Trophoblast cell (in vitro differentiated cells and primary cell): Measurements from ENCODE around the gene CBFA2T3.

ENCODE experiments used
- DNase-seq, 2 donors: peaks; one replicate each; pipeline ENCODE4 v3.0.0-alpha.2; 2016
- H2AFZ ChIP-seq: 2 replicates; pipeline ENCODE4 v1.6.1; 2013; ENCODE audit warnings: low read length, moderate library complexity, mild to moderate bottlenecking; ENCODE audit not compliant: insufficient read depth, poor library complexity
- H2AK5ac ChIP-seq: 2 replicates; pipeline ENCODE4 v1.6.1; 2013; ENCODE audit warnings: mild to moderate bottlenecking, low read length
- H2BK120ac ChIP-seq: 2 replicates; pipeline ENCODE4 v1.6.1; 2013; ENCODE audit warnings: low read length, mild to moderate bottlenecking, moderate library complexity; ENCODE audit not compliant: insufficient read depth, poor library complexity
- H2BK12ac ChIP-seq: 2 replicates; pipeline ENCODE4 v1.6.1; 2013; ENCODE audit warnings: mild to moderate bottlenecking, low read length, moderate library complexity
- H2BK5ac ChIP-seq: 2 replicates; pipeline ENCODE4 v1.6.1; 2013; ENCODE audit warnings: low read length, low read depth, moderate library complexity, mild to moderate bottlenecking; ENCODE audit not compliant: poor library complexity
- H3K14ac ChIP-seq: 2 replicates; pipeline ENCODE4 v1.6.1; 2013; ENCODE audit warnings: mild to moderate bottlenecking, low read length
- H3K18ac ChIP-seq: 2 replicates; pipeline ENCODE4 v1.6.1; 2013; ENCODE audit warnings: mild to moderate bottlenecking, low read length
- H3K23ac ChIP-seq: 2 replicates; pipeline ENCODE4 v1.6.1; 2013; ENCODE audit warnings: low read length
- H3K27ac ChIP-seq: 2 replicates; pipeline ENCODE4 v1.5.1; 2013; ENCODE audit warnings: low read depth, mild to moderate bottlenecking, inconsistent platforms, low read length, moderate library complexity
- H3K27me3 ChIP-seq: 2 replicates; pipeline ENCODE4 v1.6.1; 2013; ENCODE audit warnings: inconsistent platforms, mild to moderate bottlenecking, low read length, moderate library complexity; ENCODE audit not compliant: insufficient read depth
- H3K36me3 ChIP-seq, 2 experiments: 1 replicate in 1 of 2; 2 replicates in 1 of 2; pipeline ENCODE4 v1.6.1; 2013; ENCODE audit warnings: low read length in 2 of 2, mild to moderate bottlenecking in 2 of 2, moderate library complexity in 1 of 2; ENCODE audit not compliant: insufficient read depth in 2 of 2, control insufficient read depth in 1 of 2
- H3K4ac ChIP-seq: 2 replicates; pipeline ENCODE4 v1.6.1; 2013; ENCODE audit warnings: low read depth, mild to moderate bottlenecking, low read length, moderate library complexity
- H3K4me1 ChIP-seq, 2 experiments: 1 replicate in 1 of 2; 2 replicates in 1 of 2; pipeline ENCODE4 v1.6.1; 2013; ENCODE audit warnings: low read length in 2 of 2, mild to moderate bottlenecking in 2 of 2, moderate library complexity in 1 of 2; ENCODE audit not compliant: insufficient read depth in 2 of 2, control insufficient read depth in 1 of 2
- H3K4me2 ChIP-seq: 2 replicates; pipeline ENCODE4 v1.6.1; 2013; ENCODE audit warnings: inconsistent platforms, mild to moderate bottlenecking, low read length, moderate library complexity
- H3K4me3 ChIP-seq: 2 replicates; pipeline ENCODE4 v1.5.1; 2013; ENCODE audit warnings: mild to moderate bottlenecking, low read depth, low read length, inconsistent platforms
- H3K79me1 ChIP-seq: one replicate; pipeline ENCODE4 v1.6.1; 2013; ENCODE audit warnings: low read length
- H3K79me2 ChIP-seq: 2 replicates; pipeline ENCODE4 v1.6.1; 2013; ENCODE audit warnings: low read length, mild to moderate bottlenecking; ENCODE audit not compliant: control insufficient read depth, insufficient read depth, poor library complexity
- H3K9ac ChIP-seq: 2 replicates; pipeline ENCODE4 v1.6.1; 2013; ENCODE audit warnings: mild to moderate bottlenecking, low read length
- H3K9me3 ChIP-seq: 2 replicates; pipeline ENCODE4 v1.6.1; 2013; ENCODE audit warnings: low read depth, mild to moderate bottlenecking, control low read depth, inconsistent platforms, low read length; ENCODE audit not compliant: insufficient read depth
- H4K12ac ChIP-seq: 2 replicates; pipeline ENCODE4 v1.6.1; 2013; ENCODE audit warnings: low read depth, mild to moderate bottlenecking, low read length, moderate library complexity
- H4K8ac ChIP-seq: 2 replicates; pipeline ENCODE4 v1.6.1; 2013; ENCODE audit warnings: low read depth, mild to moderate bottlenecking, low read length, moderate library complexity
- H4K91ac ChIP-seq: one replicate; pipeline ENCODE4 v1.6.1; 2013; ENCODE audit warnings: low read depth, mild to moderate bottlenecking, low read length, moderate library complexity
- WGBS: extraction: QIAGEN DNeasy Blood & Tissue Kit; methylation state at CpG from one replicate; pipeline ENCODE4 v1.1.7; 2013; ENCODE audit warnings: missing lambda C conversion rate; ENCODE audit not compliant: insufficient read length, insufficient coverage; ENCODE audit errors: extremely low coverage; 5-methylcytosine and 5-hydroxymethylcytosine counted together

CBFA2T3 gene

GRCh38 chr16:88993166-88993761 lies 16.3 kb upstream of the CBFA2T3 start:
- no peak overlapping the region for H2AFZ ChIP-seq
- WGBS: no CpG with 5 or more reads among the region's 6 CpGs
- H2BK120ac ChIP-seq: no peak overlapping the region
- H4K12ac ChIP-seq: no peak overlapping the region
- no peak overlapping the region for H3K4me3 ChIP-seq
- no peak overlapping the region for H2AK5ac ChIP-seq
- H3K79me2 ChIP-seq: no peaks in the 10 kb centered on the region
- H3K27ac ChIP-seq: no peak overlapping the region
- no peak overlapping the region for H3K4ac ChIP-seq
- no peaks in the 10 kb centered on the region for H3K36me3 ChIP-seq
- no peak overlapping the region for H3K4me2 ChIP-seq
- no peaks in the 10 kb centered on the region for H3K79me1 ChIP-seq
- H2BK12ac ChIP-seq: no peak overlapping the region
- no peak overlapping the region for H3K18ac ChIP-seq
- no peak for DNase-seq
- no peak overlapping the region for H4K8ac ChIP-seq
- no peak overlapping the region for H3K23ac ChIP-seq
- no peak overlapping the region for H3K14ac ChIP-seq
- no peak overlapping the region for H3K9ac ChIP-seq
- no peaks in the 10 kb centered on the region for H3K4me1 ChIP-seq
- no peak overlapping the region for H2BK5ac ChIP-seq
- H4K91ac ChIP-seq: no peak overlapping the region
- H3K27me3 ChIP-seq: no peaks in the 10 kb centered on the region
- peaks cover 12% of the 10 kb centered on the region for H3K9me3 ChIP-seq

DNA sequence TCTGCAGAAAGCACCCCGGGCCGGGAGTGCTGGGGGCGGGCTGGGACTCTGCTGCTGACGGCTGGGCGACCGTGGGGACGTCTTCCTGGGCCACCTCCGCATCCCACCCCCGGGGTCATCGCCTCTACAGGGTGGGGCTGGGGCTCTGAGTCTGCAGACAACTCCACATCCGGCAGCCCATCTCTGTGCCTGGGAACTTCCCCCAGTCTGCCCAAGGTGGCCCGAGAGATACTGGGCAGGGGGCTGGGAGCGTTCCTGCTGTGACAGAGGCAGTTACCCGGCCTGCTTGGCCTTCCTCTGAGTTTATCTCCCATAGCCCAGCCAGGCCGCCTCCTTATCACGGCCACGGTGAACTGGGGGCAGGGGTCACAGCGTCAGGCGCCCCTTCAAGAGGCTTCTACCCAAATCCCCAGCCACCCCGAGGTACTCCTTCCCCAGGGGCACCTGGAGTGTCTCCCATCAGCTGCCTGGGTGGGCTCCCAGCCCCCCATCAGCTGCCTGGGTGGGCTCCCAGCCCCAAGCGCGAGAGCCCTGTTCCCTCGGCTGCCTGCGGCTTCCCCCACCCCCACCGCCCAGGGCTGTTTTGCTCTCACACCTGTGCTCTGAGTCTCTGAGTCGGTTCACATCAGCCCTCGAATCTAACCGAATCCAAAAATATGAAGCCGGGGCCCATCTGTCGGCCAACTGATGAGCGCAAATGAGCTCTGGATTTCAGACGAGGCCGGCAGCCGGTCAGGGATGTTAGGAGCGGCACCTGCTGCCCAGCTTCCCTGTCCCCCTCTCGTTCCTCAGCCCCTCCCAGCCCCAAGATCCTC lies 15.6 kb upstream of the CBFA2T3 start:
- Histone ChIP-seq H3K27ac (no peak overlapping the region), H3K9ac (no peak overlapping the region), H3K23ac (no peak overlapping the region), H3K4me3 (no peak overlapping the region), H3K18ac (no peak overlapping the region), H2BK120ac (no peak overlapping the region), H4K8ac (no peak overlapping the region), H2BK12ac (no peak overlapping the region), H3K9me3 (peaks cover 9% of the 10 kb centered on the region), H3K79me2 (no peaks in the 10 kb centered on the region), H3K4me2 (no peak overlapping the region), H3K4me1 (no peaks in the 10 kb centered on the region), H2AFZ (no peak overlapping the region), H3K4ac (no peak overlapping the region), H2AK5ac (no peak overlapping the region), H3K14ac (no peak overlapping the region), H4K12ac (no peak overlapping the region), H2BK5ac (no peak overlapping the region), H3K36me3 (no peaks in the 10 kb centered on the region), H4K91ac (no peak overlapping the region), H3K79me1 (no peaks in the 10 kb centered on the region), H3K27me3 (no peaks in the 10 kb centered on the region)
- DNase-seq: no peak
- WGBS: no CpG with 5 or more reads among the region's 36 CpGs

- Histone ChIP-seq H3K27ac (no peak overlapping the region), H3K36me3 (no peaks in the 10 kb centered on the region)
- WGBS: no CpG with 5 or more reads among the region's 19 CpGs
These were observed 14.9 kb upstream of the CBFA2T3 start for GRCh38 chr16:88991813-88992350.

DNA sequence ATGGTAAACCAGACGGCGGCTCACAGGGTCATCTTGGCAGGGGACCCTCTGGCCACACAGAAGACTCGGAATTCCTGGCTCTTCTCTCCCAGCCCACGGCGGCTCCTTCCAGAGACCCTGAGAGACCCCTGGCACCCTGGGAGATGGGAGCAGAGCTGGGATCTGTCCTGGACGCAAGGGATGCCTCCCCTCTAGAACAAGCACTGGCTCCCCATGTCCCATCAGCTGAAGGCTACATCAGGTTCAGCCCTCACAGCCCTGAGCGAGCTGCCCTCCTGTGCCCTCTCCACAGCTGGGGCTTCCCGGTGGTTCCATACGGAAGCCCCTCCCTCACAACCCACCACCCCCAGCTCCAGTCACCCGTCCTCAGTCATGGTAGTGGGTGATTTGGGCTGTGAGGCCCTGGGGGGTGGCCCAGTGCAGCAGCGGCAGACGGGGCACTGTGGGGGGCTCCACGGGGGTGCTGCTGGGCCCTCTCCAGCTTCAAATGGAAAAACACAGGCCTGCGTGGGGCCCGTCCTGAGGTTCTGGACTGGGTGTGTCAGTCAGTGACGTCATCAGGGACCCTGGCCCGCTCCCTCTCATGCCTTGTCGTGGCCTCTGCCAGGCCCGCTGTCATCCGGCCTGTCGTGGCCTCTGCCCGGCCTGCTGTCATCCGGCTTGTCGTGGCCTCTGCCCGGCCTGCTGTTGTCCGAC lies 13.0 kb upstream of the CBFA2T3 start:
- DNase-seq: no peak
- Histone ChIP-seq H2AFZ (no peak overlapping the region), H4K12ac (no peak overlapping the region), H3K4me2 (no peak overlapping the region), H3K4me1 (no peaks in the 10 kb centered on the region), H4K8ac (no peak overlapping the region), H3K27me3 (no peaks in the 10 kb centered on the region), H2BK12ac (no peak overlapping the region), H3K36me3 (no peaks in the 10 kb centered on the region), H3K18ac (no peak overlapping the region), H4K91ac (no peak overlapping the region), H3K4me3 (no peak overlapping the region), H3K79me2 (no peaks in the 10 kb centered on the region), H3K27ac (no peak overlapping the region), H2AK5ac (no peak overlapping the region), H3K4ac (no peak overlapping the region), H3K9ac (no peak overlapping the region), H3K23ac (no peak overlapping the region), H2BK5ac (no peak overlapping the region), H3K14ac (no peak overlapping the region), H2BK120ac (no peak overlapping the region), H3K9me3 (peaks cover 1% of the 10 kb centered on the region), H3K79me1 (no peaks in the 10 kb centered on the region)
- WGBS: no CpG with 5 or more reads among the region's 26 CpGs

More at GRCh38 chr16:88991813-88992350, 14.9 kb upstream of the CBFA2T3 start:
- H4K8ac ChIP-seq: no peak overlapping the region
- H2BK12ac ChIP-seq: no peak overlapping the region
- no peak overlapping the region for H3K18ac ChIP-seq
- H3K79me2 ChIP-seq: no peaks in the 10 kb centered on the region
- H3K4me1 ChIP-seq: no peaks in the 10 kb centered on the region
- no peak for DNase-seq
- no peaks in the 10 kb centered on the region for H3K27me3 ChIP-seq
- no peak overlapping the region for H4K12ac ChIP-seq
- peaks cover 4% of the 10 kb centered on the region for H3K9me3 ChIP-seq
- no peak overlapping the region for H4K91ac ChIP-seq
- H2AFZ ChIP-seq: no peak overlapping the region
- H2BK5ac ChIP-seq: no peak overlapping the region
- H3K14ac ChIP-seq: no peak overlapping the region
- H3K9ac ChIP-seq: no peak overlapping the region
- no peak overlapping the region for H3K4me3 ChIP-seq
- no peak overlapping the region for H2AK5ac ChIP-seq
- no peak overlapping the region for H2BK120ac ChIP-seq
- H3K4ac ChIP-seq: no peak overlapping the region
- no peaks in the 10 kb centered on the region for H3K79me1 ChIP-seq
- no peak overlapping the region for H3K4me2 ChIP-seq
- no peak overlapping the region for H3K23ac ChIP-seq
